Endothelial cell of umbilical vein (primary cell): ENCODE measurements around the gene KCNN3. TPM values are rescaled to one million over a fixed set of nuclear protein-coding genes. Genes with fewer than 3 reads are reported as not detected.
A peak's percentile ranks its signal among the peaks of the same experiment; 100 is the strongest.

Experiments
- BruUV-seq: library from RNA; stranded (reverse); fragments of 400-500 nt; replicated peaks from 2 replicates; lab custom pipeline; 2021; lab: Mats Ljungman, UMichigan
- CTCF ChIA-PET: fragments of 300-600, 350-600 bp; sonication (Branson Sonifier 250); formaldehyde crosslinking; loops from one replicate; lab custom pipeline; 2021; ENCODE audit warnings: antibody characterized with exemption, inconsistent platforms; lab: Charles Lee
- POLR2A ChIA-PET: fragments of 300-600, 350-600 bp; sonication (Branson Sonifier 250); formaldehyde crosslinking; loops from one replicate; lab custom pipeline; 2021; ENCODE audit warnings: antibody characterized with exemption, inconsistent platforms; lab: Charles Lee
- DNase-seq: peaks from one replicate; pipeline ENCODE4 v3.0.0-alpha.2; 2011; ENCODE audit warnings: low read depth, low spot score
- FAIRE-seq: peaks from 2 replicates; lab custom pipeline; 2011; peaks lifted over from hg19 to GRCh38; lab: Jason Lieb, UNC
- H2AFZ ChIP-seq: 2 replicates; pipeline ENCODE4 v1.6.0; 2012; ENCODE audit warnings: low read depth, low read length, control low read depth, inconsistent platforms
- H3K27ac ChIP-seq: 2 replicates; pipeline ENCODE4 v1.5.1; 2011; ENCODE audit warnings: low read depth, mild to moderate bottlenecking, control low read depth, low read length, moderate library complexity; ENCODE audit not compliant: insufficient read depth
- H3K27me3 ChIP-seq, 2 experiments: 2 replicates each; pipeline versions ENCODE4 v1.6.0 to v1.6.1; 2011; ENCODE audit warnings: low read length in 2 of 2, mixed read lengths in 1 of 2; ENCODE audit not compliant: control insufficient read depth in 2 of 2, insufficient read depth in 2 of 2
- H3K36me3 ChIP-seq, 2 experiments: 2 replicates in 1 of 2; 3 replicates in 1 of 2; pipeline ENCODE4 v1.5.1; 2011; ENCODE audit warnings: low read length in 2 of 2, mild to moderate bottlenecking in 1 of 2, moderate library complexity in 1 of 2; ENCODE audit not compliant: control insufficient read depth in 2 of 2, insufficient read depth in 2 of 2; ENCODE audit errors: extremely low read depth in 1 of 2
- H3K4me1 ChIP-seq: 3 replicates; pipeline ENCODE4 v1.5.1; 2011; ENCODE audit warnings: mild to moderate bottlenecking, low read length; ENCODE audit not compliant: control insufficient read depth, insufficient read depth; ENCODE audit errors: extremely low read depth
- H3K4me2 ChIP-seq: 2 replicates; pipeline ENCODE4 v1.6.1; 2011; ENCODE audit warnings: low read length, control low read depth, mixed read lengths; ENCODE audit not compliant: insufficient read depth
- H3K4me3 ChIP-seq, 3 experiments: fragments of 200-600 bp in 1 of 3; sonication (generic), shearing (Covaris generic) in 1 of 3; replicated peaks in 1 of 3; 2 replicates each; pipeline ENCODE4 v1.5.1; 2011 to 2016; ENCODE audit warnings: control low read depth in 3 of 3, low read length in 3 of 3, mild to moderate bottlenecking in 2 of 3, inconsistent platforms in 1 of 3, low read depth in 1 of 3, moderate library complexity in 1 of 3; ENCODE audit not compliant: insufficient read depth in 1 of 3
- H3K79me2 ChIP-seq: 2 replicates; pipeline ENCODE4 v1.6.0; 2012; ENCODE audit warnings: low read length, inconsistent platforms; ENCODE audit not compliant: control insufficient read depth, insufficient read depth
- H3K9ac ChIP-seq: replicated peaks from 2 replicates; pipeline ENCODE3; 2011; ENCODE audit warnings: low read length, control low read depth; ENCODE audit not compliant: insufficient read depth; ENCODE audit errors: extremely low read depth
- H3K9me1 ChIP-seq: replicated peaks from 3 replicates; pipeline ENCODE4 v1.6.0; 2011; ENCODE audit warnings: mild to moderate bottlenecking, low read length; ENCODE audit not compliant: control insufficient read depth, insufficient read depth; ENCODE audit errors: extremely low read depth
- H3K9me3 ChIP-seq: replicated peaks from 2 replicates; pipeline ENCODE4 v1.5.1; 2012; ENCODE audit warnings: low read length, inconsistent platforms; ENCODE audit not compliant: control insufficient read depth, insufficient read depth
- H4K20me1 ChIP-seq: replicated peaks from 2 replicates; pipeline ENCODE3; 2011; ENCODE audit warnings: mild to moderate bottlenecking, low read length; ENCODE audit not compliant: control insufficient read depth, insufficient read depth; ENCODE audit errors: extremely low read depth
- EZH2 ChIP-seq: IDR thresholded peaks from 2 replicates; pipeline ENCODE4 v1.6.1; 2012; ENCODE audit warnings: borderline replicate concordance, low read depth, mild to moderate bottlenecking, moderate library complexity, low read length, inconsistent platforms; ENCODE audit not compliant: severe bottlenecking
- FOS ChIP-seq: IDR thresholded peaks from 2 replicates; pipeline ENCODE4 v1.6.1; 2011; ENCODE audit warnings: mild to moderate bottlenecking, low read length, moderate library complexity, borderline replicate concordance; ENCODE audit not compliant: insufficient read depth
- GATA2 ChIP-seq: IDR thresholded peaks from 2 replicates; pipeline ENCODE4 v1.7.0; 2011; ENCODE audit warnings: low read depth, mild to moderate bottlenecking, moderate library complexity, mixed read lengths, low read length; ENCODE audit not compliant: insufficient read length, insufficient read depth
- JUN ChIP-seq: IDR thresholded peaks from 2 replicates; pipeline ENCODE4 v1.6.1; 2011; ENCODE audit warnings: borderline replicate concordance, low read depth; ENCODE audit not compliant: insufficient read length, insufficient read depth
- MYC ChIP-seq: IDR thresholded peaks from one replicate; pipeline ENCODE4 v1.6.1; 2011; ENCODE audit warnings: mild to moderate bottlenecking, low read depth, low read length
- POLR2A ChIP-seq: IDR thresholded peaks from 2 replicates; pipeline ENCODE4 v1.6.1; 2012; ENCODE audit warnings: low read depth, mild to moderate bottlenecking, control low read depth, low read length
- POLR2AphosphoS5 ChIP-seq: IDR thresholded peaks from 2 replicates; pipeline ENCODE4 v1.6.1; 2012; ENCODE audit warnings: low read depth, mild to moderate bottlenecking, control low read depth, low read length, moderate library complexity; ENCODE audit not compliant: insufficient read depth
- dilution Hi-C: fragments of 300-500 bp; cut with MboI; formaldehyde crosslinking; loops from one replicate; pipeline ENCODE4 v1.15.0; 2019; ENCODE audit warnings: low sequenced_read_pairs; ENCODE audit not compliant: extremely low pct_ligation_motif_present
- intact Hi-C: fragments of 100-400 bp; cut with micrococcal nuclease; formaldehyde crosslinking; loops from one replicate; pipeline ENCODE4 v1.10.0; 2022
- polyA plus RNA-seq, 4 experiments: library from polyadenylated mRNA; depleted of rRNA in 3 of 4; stranded (reverse) in 3 of 4; unstranded in 1 of 4; fragments of >200 nt; gene quantifications; 2 replicates each; pipeline versions ENCODE4 v1.2.1 to v1.2.3, GENCODE V29; 2011 to 2012; ENCODE audit warnings: missing spikeins in 1 of 4
- total RNA-seq: library from RNA; stranded (reverse); gene quantifications from 2 replicates; pipeline ENCODE4 v1.2.3, GENCODE V29; 2021
- TF ChIP-seq, protein P1 (sequence below): IDR thresholded peaks from 2 replicates; pipeline ENCODE4 v1.6.1; 2011; ENCODE audit not compliant: insufficient read depth, insufficient read length
- TF ChIP-seq, protein P2 (sequence below), 2 donors: IDR thresholded peaks; 1 replicate in 1 of 2; 2 replicates in 1 of 2; pipeline ENCODE4 v1.5.1; 2011; ENCODE audit warnings: low read length in 2 of 2, mild to moderate bottlenecking in 2 of 2, moderate library complexity in 2 of 2, control low read depth in 1 of 2, inconsistent platforms in 1 of 2, low read depth in 1 of 2; ENCODE audit not compliant: insufficient read depth in 1 of 2; ENCODE audit errors: extremely low read depth in 1 of 2

The KCNN3 gene
- total and polyA plus RNA-seq, 2 donors (not counting 3 experiments of a cell fraction or from before 2014, with no cell fraction given) = 0.91 to 1.1 TPM

DNA sequence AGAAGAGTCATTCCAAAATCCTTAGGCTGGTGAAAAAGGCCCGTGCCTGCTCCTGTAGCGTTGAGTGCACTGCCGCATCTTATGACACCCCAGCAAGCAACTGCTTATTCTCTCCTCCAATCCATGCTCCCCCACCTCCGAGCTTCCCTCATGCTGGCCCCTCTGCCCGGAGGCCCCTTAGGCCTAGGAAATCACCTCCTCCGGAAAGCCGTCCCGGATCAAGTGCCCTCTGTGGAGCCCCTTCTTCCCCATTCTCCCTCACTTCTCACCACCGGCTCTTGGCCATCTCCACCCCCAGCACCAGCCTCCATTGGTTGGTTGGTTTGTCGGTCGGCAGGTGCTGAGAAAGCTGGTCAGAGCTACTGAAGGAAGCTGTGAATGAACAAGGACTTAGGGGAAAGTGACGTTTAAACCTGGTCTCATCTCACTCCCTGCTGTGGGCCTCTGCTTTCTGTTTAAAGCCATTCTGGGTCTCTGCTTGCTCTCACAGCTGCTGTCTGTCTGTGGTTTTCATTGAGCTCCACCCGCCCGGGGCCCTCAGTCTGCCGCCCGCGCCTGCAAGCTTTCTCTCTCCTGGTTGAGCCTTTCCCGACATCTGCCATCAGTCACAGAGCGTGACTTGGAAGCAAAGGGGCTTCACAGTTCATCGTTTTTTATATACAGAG, 122.2 kb downstream of the KCNN3 start:
- TF ChIP-seq MYC = no peak
- peak; percentile 89 for TF ChIP-seq EZH2
- CTCF ChIA-PET = interaction anchor here (0.7 to 3.1 kb wide), 7 partner anchors 8 to 131 kb away, joined by 3 to 13 read pairs (median 4); no protein-coding TSS in a partner anchor
- Histone ChIP-seq H3K27me3 (peaks cover 41 to 46% of the 10 kb centered on the region in 2 experiments), H3K27ac (no peak overlapping the region), H2AFZ (no peak overlapping the region), H3K36me3 (no peaks in the 10 kb centered on the region), H3K9me1 (no peaks in the 10 kb centered on the region), H3K4me1 (no peaks in the 10 kb centered on the region), H3K9ac (no peak overlapping the region), H4K20me1 (no peaks in the 10 kb centered on the region), H3K4me3 (no peak overlapping the region), H3K4me2 (no peak overlapping the region), H3K9me3 (no peaks in the 10 kb centered on the region), H3K79me2 (no peaks in the 10 kb centered on the region)
- DNase-seq (no peak), FAIRE-seq (no peak)
- POLR2A ChIA-PET = no interaction called here
- no TSS peak for BruUV-seq
- dilution Hi-C loops = no loop called here
- intact Hi-C loops = loop anchor here (5.0 kb wide), 1 partner anchor 51 kb away; no protein-coding TSS in a partner anchor

DNA sequence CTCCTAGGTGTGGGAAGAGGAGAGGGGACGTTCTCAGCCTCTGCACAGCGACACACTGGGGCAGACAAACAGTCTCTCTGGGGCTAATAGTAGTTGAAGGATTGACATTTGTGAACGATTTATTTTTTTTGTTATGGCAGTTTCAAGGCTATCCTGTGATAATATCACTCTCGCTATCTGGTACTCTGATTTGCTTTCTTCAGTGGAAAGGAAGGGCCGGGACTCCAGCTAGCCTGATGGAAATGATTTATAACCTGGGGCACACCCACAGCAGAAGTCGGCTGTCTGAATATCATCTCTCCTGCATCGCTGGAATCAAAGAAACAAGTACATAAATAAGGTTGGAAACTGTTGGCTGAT, 122.7 kb downstream of the KCNN3 start:
- no peak overlapping the region for H2AFZ ChIP-seq
- H3K9me3 ChIP-seq = no peaks in the 10 kb centered on the region
- H4K20me1 ChIP-seq = no peaks in the 10 kb centered on the region
- DNase-seq (no peak), FAIRE-seq (no peak)
- H3K36me3 ChIP-seq = no peaks in the 10 kb centered on the region
- H3K4me3 ChIP-seq = no peak overlapping the region
- ChIA-PET POLR2A (no interaction called here), CTCF (interaction anchor here (1.0 to 3.1 kb wide), 5 partner anchors 8 to 132 kb away, joined by 3 to 13 read pairs (median 6); no protein-coding TSS in a partner anchor)
- H3K79me2 ChIP-seq = no peaks in the 10 kb centered on the region
- H3K27ac ChIP-seq = no peak overlapping the region
- no peaks in the 10 kb centered on the region for H3K4me1 ChIP-seq
- no peaks in the 10 kb centered on the region for H3K9me1 ChIP-seq
- no peak overlapping the region for H3K4me2 ChIP-seq
- dilution Hi-C loops = no loop called here
- H3K9ac ChIP-seq = no peak overlapping the region
- intact Hi-C loops = loop anchor here (5.0 kb wide), 1 partner anchor 50 kb away; no protein-coding TSS in a partner anchor
- no TSS peak for BruUV-seq
- no peak for TF ChIP-seq POLR2AphosphoS5
- TF ChIP-seq GATA2 = no peak
- TF ChIP-seq MYC = no peak
- no peak for TF ChIP-seq JUN
- TF ChIP-seq, protein P1, sequence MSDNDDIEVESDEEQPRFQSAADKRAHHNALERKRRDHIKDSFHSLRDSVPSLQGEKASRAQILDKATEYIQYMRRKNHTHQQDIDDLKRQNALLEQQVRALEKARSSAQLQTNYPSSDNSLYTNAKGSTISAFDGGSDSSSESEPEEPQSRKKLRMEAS = no peak
- TF ChIP-seq, protein P2, sequence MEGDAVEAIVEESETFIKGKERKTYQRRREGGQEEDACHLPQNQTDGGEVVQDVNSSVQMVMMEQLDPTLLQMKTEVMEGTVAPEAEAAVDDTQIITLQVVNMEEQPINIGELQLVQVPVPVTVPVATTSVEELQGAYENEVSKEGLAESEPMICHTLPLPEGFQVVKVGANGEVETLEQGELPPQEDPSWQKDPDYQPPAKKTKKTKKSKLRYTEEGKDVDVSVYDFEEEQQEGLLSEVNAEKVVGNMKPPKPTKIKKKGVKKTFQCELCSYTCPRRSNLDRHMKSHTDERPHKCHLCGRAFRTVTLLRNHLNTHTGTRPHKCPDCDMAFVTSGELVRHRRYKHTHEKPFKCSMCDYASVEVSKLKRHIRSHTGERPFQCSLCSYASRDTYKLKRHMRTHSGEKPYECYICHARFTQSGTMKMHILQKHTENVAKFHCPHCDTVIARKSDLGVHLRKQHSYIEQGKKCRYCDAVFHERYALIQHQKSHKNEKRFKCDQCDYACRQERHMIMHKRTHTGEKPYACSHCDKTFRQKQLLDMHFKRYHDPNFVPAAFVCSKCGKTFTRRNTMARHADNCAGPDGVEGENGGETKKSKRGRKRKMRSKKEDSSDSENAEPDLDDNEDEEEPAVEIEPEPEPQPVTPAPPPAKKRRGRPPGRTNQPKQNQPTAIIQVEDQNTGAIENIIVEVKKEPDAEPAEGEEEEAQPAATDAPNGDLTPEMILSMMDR (IDR thresholded peaks at IDR 0.05; ENCODE audit: extremely low read depth in 1 of 2, insufficient read depth in 1 of 2, low read depth in 1 of 2, low read length in 2 of 2) = no peak
- no peak for TF ChIP-seq EZH2
- no peak for TF ChIP-seq FOS
- no peak for TF ChIP-seq POLR2A
- H3K27me3 ChIP-seq = peaks cover 41 to 46% of the 10 kb centered on the region in 2 experiments
